ENCODE measurements around the gene UBR4. TPM values are rescaled to one million over a fixed set of nuclear protein-coding genes. Genes with fewer than 3 reads are reported as not detected.

UBR4 gene
- total RNA-seq, 1 experiment from 2014 or later, result 126 TPM

- CTCF ChIA-PET, result no interaction called here
- H3K27ac ChIP-seq (ENCODE audit: low read length), result no peak overlapping the region
- ATAC-seq (no peak), DNase-seq (ENCODE audit: low read depth, low spot score) (no peak)
- POLR2A ChIA-PET, result no interaction called here
- no peak for TF ChIP-seq SIN3A (IDR thresholded peaks at IDR 0.05; ENCODE audit: borderline replicate concordance, insufficient read depth, low read depth, low read length)
- TF ChIP-seq POLR2AphosphoS5 (IDR thresholded peaks at IDR 0.05; ENCODE audit: low read depth, low read length), result no peak
- TF ChIP-seq TCF7L2 (IDR thresholded peaks at IDR 0.05; ENCODE audit: low read depth, low read length), result no peak
- TF ChIP-seq REST (IDR thresholded peaks at IDR 0.05; ENCODE audit: insufficient read depth in 1 of 2, low read depth in 2 of 2, low read length in 1 of 2), result no peak
- TF ChIP-seq CTCF (IDR thresholded peaks at IDR 0.05), result no peak
- in situ Hi-C loops (cut with HindIII; ENCODE audit: low pct_unique_long_range_greater_than_20kb, low sequenced_read_pairs) (no loop called here), intact Hi-C loops (cut with micrococcal nuclease; ENCODE audit: unreplicated experiment) (no loop called here)
- peaks cover 82% of the 10 kb centered on the region for H3K36me3 ChIP-seq (ENCODE audit: control insufficient read depth, insufficient read depth, low read length)
- H3K4me1 ChIP-seq (ENCODE audit: control insufficient read depth, insufficient read depth, low read length), result peaks cover 4% of the 10 kb centered on the region; the same call in 1 of the 2 replicates
- no peak overlapping the region for H3K4me3 ChIP-seq (ENCODE audit: low read depth in 2 of 2, low read length in 2 of 2)
- H3K27me3 ChIP-seq (ENCODE audit: control insufficient read depth, insufficient read depth, low read length), result no peaks in the 10 kb centered on the region
- BruUV-seq (replicated peaks), result no TSS peak
- H3K9me3 ChIP-seq (ENCODE audit: control insufficient read depth, insufficient read depth, low read depth, low read length), result no peaks in the 10 kb centered on the region
These were observed 56.9 kb downstream of the UBR4 start for GRCh38 chr1:19153169-19153568.

GRCh38 chr1:19151537-19151936 lies 58.5 kb downstream of the UBR4 start:
- no peaks in the 10 kb centered on the region for H3K9me3 ChIP-seq (ENCODE audit: control insufficient read depth, insufficient read depth, low read depth, low read length)
- DNase-seq (ENCODE audit: low read depth, low spot score) (no peak), ATAC-seq (no peak)
- intact Hi-C loops (cut with micrococcal nuclease; ENCODE audit: unreplicated experiment) (no loop called here), in situ Hi-C loops (cut with HindIII; ENCODE audit: low pct_unique_long_range_greater_than_20kb, low sequenced_read_pairs) (no loop called here)
- no peak for TF ChIP-seq POLR2AphosphoS5 (IDR thresholded peaks at IDR 0.05; ENCODE audit: low read depth, low read length)
- no peak for TF ChIP-seq TCF7L2 (IDR thresholded peaks at IDR 0.05; ENCODE audit: low read depth, low read length)
- POLR2A ChIA-PET, result no interaction called here
- no peaks in the 10 kb centered on the region for H3K4me1 ChIP-seq (ENCODE audit: control insufficient read depth, insufficient read depth, low read length)
- no peaks in the 10 kb centered on the region for H3K27me3 ChIP-seq (ENCODE audit: control insufficient read depth, insufficient read depth, low read length)
- H3K27ac ChIP-seq (ENCODE audit: low read length), result no peak overlapping the region
- H3K4me3 ChIP-seq (ENCODE audit: low read depth in 2 of 2, low read length in 2 of 2), result no peak overlapping the region
- no TSS peak for BruUV-seq (replicated peaks)
- peaks cover 77% of the 10 kb centered on the region for H3K36me3 ChIP-seq (ENCODE audit: control insufficient read depth, insufficient read depth, low read length)
- CTCF ChIA-PET, result no interaction called here

- TF ChIP-seq TCF7L2 (IDR thresholded peaks at IDR 0.05; ENCODE audit: low read depth, low read length) (no peak), CTCF (IDR thresholded peaks at IDR 0.05) (no peak), POLR2AphosphoS5 (IDR thresholded peaks at IDR 0.05; ENCODE audit: low read depth, low read length) (no peak), SIN3A (IDR thresholded peaks at IDR 0.05; ENCODE audit: borderline replicate concordance, insufficient read depth, low read depth, low read length) (no peak), REST (IDR thresholded peaks at IDR 0.05; ENCODE audit: insufficient read depth in 1 of 2, low read depth in 2 of 2, low read length in 1 of 2) (no peak)
- no peaks in the 10 kb centered on the region for H3K4me1 ChIP-seq (ENCODE audit: control insufficient read depth, insufficient read depth, low read length)
- H3K36me3 ChIP-seq (ENCODE audit: control insufficient read depth, insufficient read depth, low read length), result peaks cover 80% of the 10 kb centered on the region
- no peaks in the 10 kb centered on the region for H3K9me3 ChIP-seq (ENCODE audit: control insufficient read depth, insufficient read depth, low read depth, low read length)
- CTCF ChIA-PET, result no interaction called here
- ATAC-seq, result no peak
- no peaks in the 10 kb centered on the region for H3K27me3 ChIP-seq (ENCODE audit: control insufficient read depth, insufficient read depth, low read length)
- intact Hi-C loops (cut with micrococcal nuclease; ENCODE audit: unreplicated experiment), result no loop called here
- no TSS peak for BruUV-seq (replicated peaks)
- DNase-seq (ENCODE audit: low read depth, low spot score), result no peak
- no peak overlapping the region for H3K4me3 ChIP-seq (ENCODE audit: low read depth in 2 of 2, low read length in 2 of 2)
- no peak overlapping the region for H3K27ac ChIP-seq (ENCODE audit: low read length)
- POLR2A ChIA-PET, result no interaction called here
- in situ Hi-C loops (cut with HindIII; ENCODE audit: low pct_unique_long_range_greater_than_20kb, low sequenced_read_pairs), result no loop called here
These were observed 60.3 kb downstream of the UBR4 start for GRCh38 chr1:19149736-19150135.

Measured in Panc1 (cell line).